HEK293 (cell line): ENCODE data around the gene MLIP.

Experiments
- CTCF ChIA-PET: fragments of 350-600 bp; formaldehyde crosslinking; extraction: SDS; loops from one replicate; lab custom pipeline; 2021; ENCODE audit warnings: antibody characterized with exemption; lab: Yijun Ruan, JAX
- POLR2A ChIA-PET: fragments of 300-600 bp; formaldehyde crosslinking; extraction: SDS; loops from one replicate; lab custom pipeline; 2020; ENCODE audit warnings: antibody characterized with exemption, inconsistent platforms; lab: Yijun Ruan, JAX
- H3K27ac ChIP-seq: fragments of 200-500 bp; sonication (Bioruptor generic); 2 replicates; pipeline ENCODE4 v1.5.1; 2014; ENCODE audit warnings: low read depth, low read length, control low read depth, inconsistent platforms; ENCODE audit errors: extremely low read depth
- H3K36me3 ChIP-seq, 2 experiments: fragments of 200-500 bp in 1 of 2; sonication (Bioruptor generic) in 1 of 2; 1 replicate in 1 of 2; 2 replicates in 1 of 2; pipeline ENCODE4 v1.5.1; 2014 to 2017; ENCODE audit warnings: inconsistent platforms in 2 of 2, low read length in 2 of 2; ENCODE audit not compliant: control insufficient read depth in 2 of 2, insufficient read depth in 1 of 2
- H3K4me1 ChIP-seq: fragments of 200-500 bp; sonication (Bioruptor generic); 2 replicates; pipeline ENCODE4 v1.5.1; 2014; ENCODE audit warnings: mild to moderate bottlenecking, low read length, inconsistent platforms; ENCODE audit not compliant: control insufficient read depth, insufficient read depth
- H3K4me3 ChIP-seq: 2 replicates; pipeline ENCODE4 v1.5.1; 2011; ENCODE audit warnings: low read depth, mild to moderate bottlenecking, control low read depth, low read length, moderate library complexity
- H3K9me3 ChIP-seq: fragments of 200-500 bp; sonication (Bioruptor generic); 2 replicates; pipeline ENCODE4 v1.5.1; 2014; ENCODE audit warnings: low read depth, low read length, inconsistent platforms; ENCODE audit not compliant: control insufficient read depth, insufficient read depth
- GLI4 ChIP-seq: fragments of 450-650 bp; formaldehyde crosslinking; IDR thresholded peaks from 2 replicates; pipeline ENCODE4 v1.5.1; 2016; ENCODE audit warnings: missing biosample characterization, missing genetic modification characterization
- KLF7 ChIP-seq: fragments of 450-650 bp; formaldehyde crosslinking; IDR thresholded peaks from 2 replicates; pipeline ENCODE4 v1.5.1; 2016; ENCODE audit warnings: missing biosample characterization, missing genetic modification characterization, borderline replicate concordance
- KLF8 ChIP-seq: fragments of 450-650 bp; formaldehyde crosslinking; IDR thresholded peaks from 2 replicates; pipeline ENCODE4 v1.5.1; 2016; ENCODE audit warnings: missing biosample characterization, missing genetic modification characterization
- SP7 ChIP-seq: fragments of 450-650 bp; formaldehyde crosslinking; IDR thresholded peaks from 2 replicates; pipeline ENCODE4 v1.5.1; 2016; ENCODE audit warnings: missing biosample characterization, missing genetic modification characterization
- ZFP69B ChIP-seq: fragments of 450-650 bp; formaldehyde crosslinking; IDR thresholded peaks from 2 replicates; pipeline ENCODE4 v1.5.1; 2016; ENCODE audit warnings: missing biosample characterization, missing genetic modification characterization
- ZNF146 ChIP-seq: fragments of 450-650 bp; formaldehyde crosslinking; IDR thresholded peaks from 2 replicates; pipeline ENCODE4 v1.5.1; 2016; ENCODE audit warnings: missing biosample characterization, missing genetic modification characterization
- ZNF266 ChIP-seq: fragments of 450-650 bp; formaldehyde crosslinking; IDR thresholded peaks from 2 replicates; pipeline ENCODE4 v1.5.1; 2016; ENCODE audit warnings: missing biosample characterization, missing genetic modification characterization, low read depth
- ZNF302 ChIP-seq: fragments of 450-650 bp; formaldehyde crosslinking; IDR thresholded peaks from 2 replicates; pipeline ENCODE4 v1.5.1; 2016; ENCODE audit warnings: missing biosample characterization, missing genetic modification characterization, low read depth
- ZNF37A ChIP-seq: fragments of 450-650 bp; IDR thresholded peaks from 2 replicates; pipeline ENCODE4 v1.5.1; 2018; ENCODE audit warnings: missing biosample characterization, missing genetic modification characterization
- ZNF473 ChIP-seq: fragments of 450-650 bp; formaldehyde crosslinking; IDR thresholded peaks from 2 replicates; pipeline ENCODE4 v1.5.1; 2017; ENCODE audit warnings: missing biosample characterization, missing genetic modification characterization
- ZNF510 ChIP-seq: fragments of 450-650 bp; formaldehyde crosslinking; IDR thresholded peaks from 2 replicates; pipeline ENCODE4 v1.5.1; 2018; ENCODE audit warnings: mild to moderate bottlenecking, missing genetic modification characterization, missing biosample characterization; ENCODE audit not compliant: insufficient replicate concordance
- ZNF521 ChIP-seq: fragments of 450-650 bp; formaldehyde crosslinking; IDR thresholded peaks from 2 replicates; pipeline ENCODE4 v1.5.1; 2017; ENCODE audit warnings: missing biosample characterization, mild to moderate bottlenecking, missing genetic modification characterization
- ZNF555 ChIP-seq: fragments of 450-650 bp; formaldehyde crosslinking; conservative IDR thresholded peaks from 2 replicates; pipeline ENCODE4 v1.5.1; 2017; ENCODE audit warnings: missing biosample characterization, mild to moderate bottlenecking, missing genetic modification characterization, inconsistent platforms
- ZNF580 ChIP-seq: fragments of 450-650 bp; formaldehyde crosslinking; IDR thresholded peaks from 2 replicates; pipeline ENCODE4 v1.5.1; 2016; ENCODE audit warnings: missing biosample characterization, missing genetic modification characterization
- ZNF600 ChIP-seq: fragments of 450-650 bp; formaldehyde crosslinking; IDR thresholded peaks from 2 replicates; pipeline ENCODE4 v1.5.1; 2016; ENCODE audit warnings: missing biosample characterization, missing genetic modification characterization
- ZNF777 ChIP-seq: fragments of 450-650 bp; formaldehyde crosslinking; IDR thresholded peaks from 2 replicates; pipeline ENCODE4 v1.5.1; 2017; ENCODE audit warnings: missing biosample characterization, missing genetic modification characterization, borderline replicate concordance
- ZSCAN30 ChIP-seq: fragments of 450-650 bp; IDR thresholded peaks from 2 replicates; pipeline ENCODE4 v1.5.1; 2018; ENCODE audit warnings: missing biosample characterization, mild to moderate bottlenecking, missing genetic modification characterization, moderate library complexity
- ZXDB ChIP-seq: fragments of 450-650 bp; formaldehyde crosslinking; IDR thresholded peaks from 2 replicates; pipeline ENCODE4 v1.5.1; 2016; ENCODE audit warnings: missing biosample characterization, missing genetic modification characterization
- TF ChIP-seq, protein P1 (sequence below): fragments of 450-650 bp; formaldehyde crosslinking; IDR thresholded peaks from 2 replicates; pipeline ENCODE4 v1.5.0; 2017; ENCODE audit warnings: missing biosample characterization, missing genetic modification characterization, borderline replicate concordance
- TF ChIP-seq, protein P2 (sequence below): fragments of 450-650 bp; formaldehyde crosslinking; IDR thresholded peaks from 2 replicates; pipeline ENCODE4 v1.5.1; 2016; ENCODE audit warnings: missing biosample characterization, missing genetic modification characterization, borderline replicate concordance

Gene MLIP

GRCh38 chr6:54282186-54282585, 170.9 kb downstream of the MLIP start:
- POLR2A ChIA-PET: no interaction called here
- Histone ChIP-seq H3K36me3 (no peaks in the 10 kb centered on the region), H3K4me3 (no peak overlapping the region), H3K9me3 (no peaks in the 10 kb centered on the region), H3K27ac (no peak overlapping the region), H3K4me1 (no peaks in the 10 kb centered on the region)
- TF ChIP-seq ZNF146 (tag by site-specific recombination) (no peak), ZNF266 (tag by site-specific recombination) (no peak), ZNF521 (tag by site-specific recombination) (no peak), ZNF37A (no peak), ZXDB (tag by site-specific recombination) (no peak), ZNF302 (no peak), ZNF777 (tag by site-specific recombination) (no peak), GLI4 (tag by site-specific recombination) (no peak), ZNF510 (tag by site-specific recombination) (no peak), ZNF600 (tag by site-specific recombination) (no peak), ZSCAN30 (tag by site-specific recombination) (no peak), SP7 (tag by site-specific recombination) (no peak), KLF8 (no peak), KLF7 (tag by site-specific recombination) (no peak), ZFP69B (tag by site-specific recombination) (no peak), ZNF580 (tag by site-specific recombination) (no peak)
- TF ChIP-seq, protein P1, sequence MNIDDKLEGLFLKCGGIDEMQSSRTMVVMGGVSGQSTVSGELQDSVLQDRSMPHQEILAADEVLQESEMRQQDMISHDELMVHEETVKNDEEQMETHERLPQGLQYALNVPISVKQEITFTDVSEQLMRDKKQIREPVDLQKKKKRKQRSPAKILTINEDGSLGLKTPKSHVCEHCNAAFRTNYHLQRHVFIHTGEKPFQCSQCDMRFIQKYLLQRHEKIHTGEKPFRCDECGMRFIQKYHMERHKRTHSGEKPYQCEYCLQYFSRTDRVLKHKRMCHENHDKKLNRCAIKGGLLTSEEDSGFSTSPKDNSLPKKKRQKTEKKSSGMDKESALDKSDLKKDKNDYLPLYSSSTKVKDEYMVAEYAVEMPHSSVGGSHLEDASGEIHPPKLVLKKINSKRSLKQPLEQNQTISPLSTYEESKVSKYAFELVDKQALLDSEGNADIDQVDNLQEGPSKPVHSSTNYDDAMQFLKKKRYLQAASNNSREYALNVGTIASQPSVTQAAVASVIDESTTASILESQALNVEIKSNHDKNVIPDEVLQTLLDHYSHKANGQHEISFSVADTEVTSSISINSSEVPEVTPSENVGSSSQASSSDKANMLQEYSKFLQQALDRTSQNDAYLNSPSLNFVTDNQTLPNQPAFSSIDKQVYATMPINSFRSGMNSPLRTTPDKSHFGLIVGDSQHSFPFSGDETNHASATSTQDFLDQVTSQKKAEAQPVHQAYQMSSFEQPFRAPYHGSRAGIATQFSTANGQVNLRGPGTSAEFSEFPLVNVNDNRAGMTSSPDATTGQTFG (tag by site-specific recombination): no peak
- CTCF ChIA-PET: interaction anchor here (0.6 to 1.3 kb wide), 2 partner anchors 296 to 405 kb away, joined by 3 read pairs; no protein-coding TSS in a partner anchor

DNA sequence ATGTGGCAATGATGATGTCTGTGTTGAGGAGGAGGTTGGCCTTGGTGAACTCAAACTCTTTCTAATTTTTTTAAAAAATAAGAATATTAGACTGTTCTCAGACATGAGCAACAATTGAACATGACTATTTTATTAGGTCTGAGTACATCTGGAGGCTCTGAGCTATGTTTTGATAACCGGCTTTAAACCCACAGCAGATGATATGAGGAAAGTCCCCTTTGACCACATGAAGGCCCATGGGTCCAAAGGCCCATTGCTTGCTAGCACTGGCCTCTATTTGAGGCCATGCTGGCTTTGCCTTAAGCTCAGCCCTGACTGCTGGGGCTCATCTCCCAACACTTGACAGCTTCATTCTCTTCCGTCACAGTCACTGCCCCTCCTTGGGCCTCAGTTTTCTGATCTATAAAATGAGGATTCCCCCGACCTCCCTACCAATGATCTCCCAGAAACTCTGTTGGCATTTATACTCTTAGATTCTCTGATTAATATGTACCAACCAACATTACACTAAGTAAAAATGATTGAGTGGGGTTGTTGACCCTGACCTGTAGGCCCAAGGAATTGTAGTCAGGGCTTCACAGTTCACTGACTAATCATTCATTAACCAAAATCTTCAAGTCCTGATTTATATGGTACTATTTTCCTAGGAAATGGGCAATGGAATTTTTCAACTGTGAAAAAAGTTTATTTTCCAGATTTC, 173.1 kb downstream of the MLIP start:
- no peaks in the 10 kb centered on the region for H3K9me3 ChIP-seq
- TF ChIP-seq ZNF473 (tag by site-specific recombination): no peak
- TF ChIP-seq ZNF555 (tag by site-specific recombination): no peak
- TF ChIP-seq, protein P2, sequence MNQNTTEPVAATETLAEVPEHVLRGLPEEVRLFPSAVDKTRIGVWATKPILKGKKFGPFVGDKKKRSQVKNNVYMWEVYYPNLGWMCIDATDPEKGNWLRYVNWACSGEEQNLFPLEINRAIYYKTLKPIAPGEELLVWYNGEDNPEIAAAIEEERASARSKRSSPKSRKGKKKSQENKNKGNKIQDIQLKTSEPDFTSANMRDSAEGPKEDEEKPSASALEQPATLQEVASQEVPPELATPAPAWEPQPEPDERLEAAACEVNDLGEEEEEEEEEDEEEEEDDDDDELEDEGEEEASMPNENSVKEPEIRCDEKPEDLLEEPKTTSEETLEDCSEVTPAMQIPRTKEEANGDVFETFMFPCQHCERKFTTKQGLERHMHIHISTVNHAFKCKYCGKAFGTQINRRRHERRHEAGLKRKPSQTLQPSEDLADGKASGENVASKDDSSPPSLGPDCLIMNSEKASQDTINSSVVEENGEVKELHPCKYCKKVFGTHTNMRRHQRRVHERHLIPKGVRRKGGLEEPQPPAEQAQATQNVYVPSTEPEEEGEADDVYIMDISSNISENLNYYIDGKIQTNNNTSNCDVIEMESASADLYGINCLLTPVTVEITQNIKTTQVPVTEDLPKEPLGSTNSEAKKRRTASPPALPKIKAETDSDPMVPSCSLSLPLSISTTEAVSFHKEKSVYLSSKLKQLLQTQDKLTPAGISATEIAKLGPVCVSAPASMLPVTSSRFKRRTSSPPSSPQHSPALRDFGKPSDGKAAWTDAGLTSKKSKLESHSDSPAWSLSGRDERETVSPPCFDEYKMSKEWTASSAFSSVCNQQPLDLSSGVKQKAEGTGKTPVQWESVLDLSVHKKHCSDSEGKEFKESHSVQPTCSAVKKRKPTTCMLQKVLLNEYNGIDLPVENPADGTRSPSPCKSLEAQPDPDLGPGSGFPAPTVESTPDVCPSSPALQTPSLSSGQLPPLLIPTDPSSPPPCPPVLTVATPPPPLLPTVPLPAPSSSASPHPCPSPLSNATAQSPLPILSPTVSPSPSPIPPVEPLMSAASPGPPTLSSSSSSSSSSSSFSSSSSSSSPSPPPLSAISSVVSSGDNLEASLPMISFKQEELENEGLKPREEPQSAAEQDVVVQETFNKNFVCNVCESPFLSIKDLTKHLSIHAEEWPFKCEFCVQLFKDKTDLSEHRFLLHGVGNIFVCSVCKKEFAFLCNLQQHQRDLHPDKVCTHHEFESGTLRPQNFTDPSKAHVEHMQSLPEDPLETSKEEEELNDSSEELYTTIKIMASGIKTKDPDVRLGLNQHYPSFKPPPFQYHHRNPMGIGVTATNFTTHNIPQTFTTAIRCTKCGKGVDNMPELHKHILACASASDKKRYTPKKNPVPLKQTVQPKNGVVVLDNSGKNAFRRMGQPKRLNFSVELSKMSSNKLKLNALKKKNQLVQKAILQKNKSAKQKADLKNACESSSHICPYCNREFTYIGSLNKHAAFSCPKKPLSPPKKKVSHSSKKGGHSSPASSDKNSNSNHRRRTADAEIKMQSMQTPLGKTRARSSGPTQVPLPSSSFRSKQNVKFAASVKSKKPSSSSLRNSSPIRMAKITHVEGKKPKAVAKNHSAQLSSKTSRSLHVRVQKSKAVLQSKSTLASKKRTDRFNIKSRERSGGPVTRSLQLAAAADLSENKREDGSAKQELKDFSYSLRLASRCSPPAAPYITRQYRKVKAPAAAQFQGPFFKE (tag by site-specific recombination): no peak
- H3K36me3 ChIP-seq: no peaks in the 10 kb centered on the region
- H3K4me1 ChIP-seq: no peaks in the 10 kb centered on the region
- H3K4me3 ChIP-seq: no peak overlapping the region
- ChIA-PET CTCF (interaction anchor here (0.5 to 1.0 kb wide), 3 partner anchors 16 to 1003 kb away, joined by 3 read pairs; no protein-coding TSS in a partner anchor), POLR2A (no interaction called here)
- H3K27ac ChIP-seq: no peak overlapping the region
